Measurements from ENCODE around the gene ZNF438. TPM values are rescaled to one million over a fixed set of nuclear protein-coding genes. Genes with fewer than 3 reads are reported as not detected.

ZNF438 gene
- total RNA-seq, 1 experiment from 2014 or later, result 0.83 TPM

DNA sequence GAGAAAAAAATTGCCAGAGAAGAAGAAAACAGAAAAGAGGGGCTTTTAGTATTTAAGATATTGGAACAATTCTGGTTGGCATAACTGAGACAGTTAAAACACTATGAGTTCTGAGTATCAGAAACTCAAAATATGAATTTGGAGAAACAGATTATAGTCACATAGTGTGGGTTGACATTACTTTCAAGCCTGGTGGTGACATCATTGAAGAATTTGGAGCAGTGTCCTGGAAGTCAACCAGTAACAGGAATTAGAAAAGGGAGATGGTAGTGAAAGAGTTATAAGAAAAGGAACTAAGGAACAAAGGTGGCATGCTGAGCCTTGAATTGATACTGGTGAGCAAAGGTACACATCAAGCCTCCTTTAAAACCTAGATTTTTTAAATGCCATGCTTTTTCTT lies 88.2 kb downstream of the ZNF438 start:
- no peak overlapping the region for H2AFZ ChIP-seq (ENCODE audit: low read length)
- H2BK20ac ChIP-seq (ENCODE audit: low read depth, low read length, poor library complexity, severe bottlenecking), result no peak overlapping the region
- no peak overlapping the region for H3K9ac ChIP-seq (ENCODE audit: extremely low read depth, insufficient read length, low read length)
- no peak overlapping the region for H2AK5ac ChIP-seq (ENCODE audit: insufficient read length, low read length)
- H4K8ac ChIP-seq (replicated peaks; ENCODE audit: insufficient read length, low read depth, low read length), result no peak overlapping the region
- H2BK120ac ChIP-seq (ENCODE audit: low read depth, low read length, poor library complexity, severe bottlenecking), result no peak overlapping the region
- H2BK15ac ChIP-seq (ENCODE audit: low read depth, low read length), result no peak overlapping the region
- H3K79me1 ChIP-seq (ENCODE audit: insufficient read depth, low read depth, low read length, poor library complexity, severe bottlenecking), result no peaks in the 10 kb centered on the region
- no peak overlapping the region for H3T11ph ChIP-seq (ENCODE audit: low read length)
- Mint-ChIP-seq H3K36me3 (ENCODE audit: insufficient read depth in 1 of 3, low read depth in 3 of 3) (peaks cover 0 to 8% (median 2%) of the 10 kb centered on the region in 3 experiments; a peak in 3 of 7 replicates), H3K27ac (no peak overlapping the region), H3K9me3 (peaks cover 8% of the 10 kb centered on the region in 2 experiments; a peak in 3 of 5 replicates), H3K4me3 (no peak overlapping the region), H3K4me1 (peaks cover 9 to 10% of the 10 kb centered on the region in 2 experiments), H3K27me3 (ENCODE audit: low read depth) (no peaks in the 10 kb centered on the region)
- H3K18ac ChIP-seq (ENCODE audit: insufficient read length, low read depth, low read length), result no peak overlapping the region
- TF ChIP-seq, protein P1, sequence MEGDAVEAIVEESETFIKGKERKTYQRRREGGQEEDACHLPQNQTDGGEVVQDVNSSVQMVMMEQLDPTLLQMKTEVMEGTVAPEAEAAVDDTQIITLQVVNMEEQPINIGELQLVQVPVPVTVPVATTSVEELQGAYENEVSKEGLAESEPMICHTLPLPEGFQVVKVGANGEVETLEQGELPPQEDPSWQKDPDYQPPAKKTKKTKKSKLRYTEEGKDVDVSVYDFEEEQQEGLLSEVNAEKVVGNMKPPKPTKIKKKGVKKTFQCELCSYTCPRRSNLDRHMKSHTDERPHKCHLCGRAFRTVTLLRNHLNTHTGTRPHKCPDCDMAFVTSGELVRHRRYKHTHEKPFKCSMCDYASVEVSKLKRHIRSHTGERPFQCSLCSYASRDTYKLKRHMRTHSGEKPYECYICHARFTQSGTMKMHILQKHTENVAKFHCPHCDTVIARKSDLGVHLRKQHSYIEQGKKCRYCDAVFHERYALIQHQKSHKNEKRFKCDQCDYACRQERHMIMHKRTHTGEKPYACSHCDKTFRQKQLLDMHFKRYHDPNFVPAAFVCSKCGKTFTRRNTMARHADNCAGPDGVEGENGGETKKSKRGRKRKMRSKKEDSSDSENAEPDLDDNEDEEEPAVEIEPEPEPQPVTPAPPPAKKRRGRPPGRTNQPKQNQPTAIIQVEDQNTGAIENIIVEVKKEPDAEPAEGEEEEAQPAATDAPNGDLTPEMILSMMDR (conservative IDR thresholded peaks at IDR 0.05), result no peak
- H3K4me2 ChIP-seq (ENCODE audit: insufficient read depth, insufficient read length, low read length), result no peak overlapping the region
- H3K27ac ChIP-seq (ENCODE audit: insufficient read length, low read depth, low read length), result no peak overlapping the region
- no peak overlapping the region for H3K4ac ChIP-seq (ENCODE audit: low read depth, low read length)
- no peaks in the 10 kb centered on the region for H3K23me2 ChIP-seq (ENCODE audit: insufficient read length, low read depth, low read length, poor library complexity, severe bottlenecking)
- no peaks in the 10 kb centered on the region for H3K27me3 ChIP-seq (ENCODE audit: insufficient read depth, low read length)
- H3K4me1 ChIP-seq (ENCODE audit: insufficient read depth, low read length), result no peaks in the 10 kb centered on the region
- no peak overlapping the region for H3K14ac ChIP-seq (ENCODE audit: insufficient read depth, low read length)
- no peak overlapping the region for H3K23ac ChIP-seq (ENCODE audit: insufficient read length, low read depth, low read length)
- H4K91ac ChIP-seq (ENCODE audit: insufficient read length, low read depth, low read length), result no peak overlapping the region
- H3K9me3 ChIP-seq (ENCODE audit: control insufficient read depth, low read depth, low read length), result no peaks in the 10 kb centered on the region
- H4K5ac ChIP-seq (ENCODE audit: insufficient read length, low read depth, low read length), result no peak overlapping the region
- no peak overlapping the region for H2BK5ac ChIP-seq (ENCODE audit: insufficient read length, low read length)
- DNase-seq, result no peak
- no peaks in the 10 kb centered on the region for H4K20me1 ChIP-seq (ENCODE audit: control insufficient read depth, insufficient read depth, insufficient read length)
- no peak overlapping the region for H3K56ac ChIP-seq (ENCODE audit: insufficient read length, low read depth, low read length)
- H2BK12ac ChIP-seq (ENCODE audit: insufficient read length, low read depth, low read length), result no peak overlapping the region
- no peaks in the 10 kb centered on the region for H3K79me2 ChIP-seq (ENCODE audit: insufficient read depth, low read length)
